HG02885 (cell line): Measurements from ENCODE around the gene PDE6B.
"Not testable (repeated sequence)": the region's sequence is repeated elsewhere in the genome, so short reads cannot be mapped to it uniquely, and the experiment has no call there.

Experiments
- ATAC-seq: cut with Tn5 transposase; IDR thresholded peaks from one replicate; pipeline ENCODE4 v1.9.1; 2021; ENCODE audit warnings: mild to moderate bottlenecking; ENCODE audit not compliant: unreplicated experiment, poor library complexity

Gene PDE6B

GRCh38 chr4:699816-700580, 74.6 kb downstream of the PDE6B start:
- ATAC-seq = no peak

GRCh38 chr4:700587-701264, 75.4 kb downstream of the PDE6B start:
- no peak for ATAC-seq

DNA sequence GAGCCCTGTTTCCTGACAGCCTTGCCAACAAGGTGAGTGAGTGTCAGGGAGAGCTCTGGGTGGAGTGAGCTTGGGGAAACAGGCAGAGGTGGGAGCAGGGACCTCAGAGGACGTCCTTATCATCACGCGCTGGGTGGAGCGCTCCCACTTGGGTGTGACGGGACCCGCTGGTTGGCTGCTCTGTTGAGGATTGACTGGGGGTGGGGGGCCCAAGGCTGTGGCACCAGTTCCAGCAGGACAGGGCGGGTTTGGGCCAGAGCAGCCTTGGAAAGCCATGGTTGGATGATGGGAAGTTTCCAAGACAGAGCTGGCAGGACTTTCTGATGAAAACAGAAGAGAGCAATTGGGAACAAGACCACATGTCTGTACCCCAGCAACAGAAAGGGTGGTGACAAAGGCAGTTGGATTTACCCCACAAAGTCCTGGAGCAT, 77.3 kb downstream of the PDE6B start:
- no peak for ATAC-seq

DNA sequence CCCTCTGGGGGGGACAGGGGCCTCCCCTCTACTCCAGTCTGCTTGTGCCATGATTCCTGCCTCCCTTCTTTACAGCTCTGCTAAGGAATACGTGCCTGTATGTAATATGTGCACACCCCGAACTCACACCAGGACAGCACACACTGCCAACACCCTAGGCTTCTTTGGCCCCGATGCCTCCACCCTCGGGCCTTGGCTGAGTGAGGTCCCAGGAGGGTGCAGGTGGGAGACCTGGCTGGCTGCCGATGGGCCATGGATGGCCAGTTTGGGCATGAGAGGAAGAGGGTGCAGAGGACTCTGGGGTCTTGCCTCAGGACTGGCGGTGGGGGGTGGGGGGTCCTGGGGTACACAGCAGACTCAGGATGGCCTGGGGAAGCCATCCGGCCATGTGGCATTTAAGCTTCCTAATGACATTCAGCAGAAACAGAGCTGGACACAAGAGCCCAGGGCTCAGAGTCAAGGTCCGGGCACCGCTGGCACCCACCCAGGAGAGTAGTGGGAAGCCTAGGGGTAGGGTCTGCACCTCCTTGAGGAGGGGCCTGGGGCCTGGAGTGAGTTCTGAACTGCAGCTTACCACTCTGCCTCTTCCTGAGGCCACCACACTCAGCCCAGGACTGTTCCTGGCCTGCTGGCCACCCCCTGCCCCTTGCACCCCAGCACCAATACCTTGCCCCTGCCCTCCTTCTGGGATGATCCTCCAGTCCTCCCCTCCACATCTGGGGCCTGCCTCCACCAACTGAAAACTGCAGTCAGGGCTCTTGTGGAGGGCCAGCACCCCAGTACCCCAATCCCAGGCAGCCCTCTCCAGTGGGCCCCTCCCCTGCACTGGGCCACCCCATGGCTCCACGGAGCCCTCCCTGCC, 78.2 kb downstream of the PDE6B start:
- no peak for ATAC-seq

- ATAC-seq = no peak
Observed at GRCh38 chr4:704198-704891, 79.0 kb downstream of the PDE6B start.

- no peak for ATAC-seq
Observed at GRCh38 chr4:704971-705277, 79.6 kb downstream of the PDE6B start.

- ATAC-seq = peak; percentile 94
Observed at GRCh38 chr4:705278-706082, 80.1 kb downstream of the PDE6B start, which contains the start of gene PCGF3. TSS of gene PCGF3 (plus strand) at chr4:705832. CDS start at chr4:733681, 27,849 bp downstream.

- ATAC-seq = not testable (repeated sequence)
Observed at GRCh38 chr4:706083-706633, 80.8 kb downstream of the PDE6B start.

DNA sequence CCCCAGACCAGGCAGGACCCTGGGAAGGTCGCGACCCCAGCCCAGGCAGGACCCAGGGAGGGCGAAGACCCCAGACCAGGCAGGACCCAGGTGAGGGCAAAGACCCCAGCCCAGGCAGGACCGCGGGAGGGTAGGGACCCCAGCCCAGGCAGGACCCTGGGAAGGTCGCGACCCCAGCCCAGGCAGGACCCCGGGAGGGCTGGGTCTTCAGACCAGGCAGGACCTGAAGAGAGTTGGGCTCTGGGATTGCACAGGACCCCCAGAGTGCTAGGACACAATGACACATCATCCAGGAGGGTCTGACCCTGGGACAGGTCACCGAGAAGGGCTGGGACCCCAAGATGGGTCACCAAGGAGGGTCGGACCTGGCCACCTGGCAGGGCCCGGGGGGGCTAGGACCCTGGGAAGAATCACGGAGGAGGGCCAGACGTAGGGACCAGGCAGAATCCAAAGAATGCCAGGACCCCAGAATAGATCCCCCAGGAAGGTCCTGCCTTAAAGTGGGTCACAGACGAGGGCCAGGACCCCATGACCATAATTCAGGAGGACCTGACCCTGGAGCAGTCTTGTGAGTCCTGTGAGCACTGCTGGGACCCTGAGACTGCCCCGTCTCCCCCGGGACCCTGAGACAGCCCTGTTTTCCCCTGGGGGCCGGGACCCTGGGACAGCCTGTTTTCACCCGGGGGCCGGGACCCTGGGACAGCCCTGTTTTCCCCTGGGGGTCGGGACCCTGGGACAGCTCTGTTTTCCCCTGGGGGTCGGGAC, 81.6 kb downstream of the PDE6B start:
- no peak for ATAC-seq

GRCh38 chr4:707929-708630, 82.7 kb downstream of the PDE6B start:
- no peak for ATAC-seq

DNA sequence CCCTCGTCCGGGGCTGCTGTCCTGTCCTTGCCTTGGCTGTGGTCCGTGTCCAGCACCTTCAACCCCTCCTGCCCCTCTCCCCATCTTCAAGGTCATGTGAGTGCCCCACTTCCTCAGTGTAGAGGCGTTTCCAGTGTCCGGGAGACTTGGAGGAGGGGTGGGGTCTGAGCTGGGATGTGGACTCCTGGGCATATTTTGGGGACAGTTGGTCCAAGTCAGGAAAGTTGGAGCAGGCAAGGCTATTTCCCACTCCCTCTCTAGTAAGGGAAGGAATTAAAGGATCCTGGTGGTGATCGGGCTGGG, 83.2 kb downstream of the PDE6B start:
- no peak for ATAC-seq

GRCh38 chr4:709348-709747, 84.0 kb downstream of the PDE6B start:
- no peak for ATAC-seq

GRCh38 chr4:710116-710515, 84.7 kb downstream of the PDE6B start:
- ATAC-seq = no peak

GRCh38 chr4:710916-711315, 85.5 kb downstream of the PDE6B start:
- no peak for ATAC-seq

DNA sequence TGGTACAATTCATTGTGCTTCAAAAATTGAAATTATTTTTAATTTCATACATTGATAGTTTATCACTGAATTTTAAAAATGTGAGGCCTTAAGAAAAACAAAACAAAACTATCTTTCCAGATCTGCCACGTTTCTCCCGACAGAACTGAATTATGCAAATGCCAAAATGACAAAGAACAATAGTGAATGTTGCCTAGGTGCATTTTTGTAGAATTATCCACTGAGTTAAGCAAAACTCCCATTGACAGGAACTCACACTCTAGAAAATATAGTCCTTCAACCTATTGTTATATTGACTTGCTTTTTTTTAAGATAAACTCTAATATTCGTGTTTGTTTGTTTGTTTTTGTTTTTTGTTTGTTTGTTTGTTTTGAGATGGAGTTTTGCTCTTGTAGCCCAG, 86.7 kb downstream of the PDE6B start:
- ATAC-seq = no peak

DNA sequence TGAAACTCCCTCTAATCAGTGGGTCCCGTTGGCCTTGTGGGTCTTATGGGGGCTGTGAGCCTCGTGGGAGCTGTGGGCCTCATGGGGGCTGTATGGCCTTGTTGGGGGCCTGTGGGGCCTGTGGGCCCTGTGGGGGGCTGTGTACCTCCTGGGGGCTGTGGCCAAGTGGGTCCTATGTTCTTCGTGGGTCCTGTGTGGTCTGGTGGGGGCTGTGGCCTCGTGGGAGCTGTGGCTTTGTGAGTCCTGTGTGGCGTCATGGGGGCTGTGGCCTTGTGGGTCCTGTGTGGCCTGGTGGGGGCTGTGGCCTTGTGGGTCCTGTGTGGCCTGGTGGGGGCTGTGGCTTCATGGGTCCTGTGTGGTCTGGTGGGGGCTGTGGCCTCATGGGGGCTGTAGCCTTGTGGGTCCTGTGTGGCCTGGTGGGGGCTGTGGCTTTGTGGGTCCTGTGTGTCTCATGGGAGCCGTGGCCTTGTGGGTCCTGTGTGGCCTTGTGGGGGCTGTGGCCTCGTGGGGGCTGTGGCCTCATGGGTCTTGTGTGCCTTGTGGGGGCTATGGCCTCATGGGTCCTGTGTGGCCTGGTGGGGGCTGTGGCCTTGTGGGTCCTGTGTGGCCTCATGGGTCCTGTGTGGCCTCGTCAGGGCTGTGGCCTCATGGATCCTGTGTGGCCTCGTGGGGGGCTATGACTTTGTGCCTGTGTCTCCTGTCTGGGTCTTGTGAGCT, 87.7 kb downstream of the PDE6B start:
- ATAC-seq = no peak

- no peak for ATAC-seq
Observed at GRCh38 chr4:714087-714486, 88.7 kb downstream of the PDE6B start.
